ENCODE results near the gene ACTN4. TPM values are rescaled to one million over a fixed set of nuclear protein-coding genes. Genes with fewer than 3 reads are reported as not detected.

ACTN4 gene
- total and polyA plus RNA-seq, 10 of the 15 experiments (the other 5 are each of a cell fraction or from before 2014, with no cell fraction given): 2.4 to 293 (median 72.5) TPM

- intact Hi-C loops (cut with micrococcal nuclease; ENCODE audit: unreplicated experiment): no loop called here
- Histone ChIP-seq H3K9ac (ENCODE audit: control insufficient read depth, insufficient read depth, low read length) (no peak overlapping the region), H3K79me2 (ENCODE audit: control insufficient read depth, insufficient read depth, low read length) (peaks cover 80% of the 10 kb centered on the region), H3K4me3 (no peak overlapping the region), H3K4me1 (ENCODE audit: control insufficient read depth, insufficient read depth, low read length) (peaks cover 36% of the 10 kb centered on the region), H3K27ac (ENCODE audit: control insufficient read depth, insufficient read depth) (no peak overlapping the region), H4K20me1 (ENCODE audit: control insufficient read depth, insufficient read depth) (no peaks in the 10 kb centered on the region; the same call in 1 of the 2 replicates), H3K27me3 (replicated peaks in 1 of 2; ENCODE audit: control insufficient read depth in 2 of 2, insufficient read depth in 2 of 2, low read length in 1 of 2) (no peaks in the 10 kb centered on the region), H3K36me3 (ENCODE audit: control insufficient read depth in 2 of 2, insufficient read depth in 2 of 2, low read length in 1 of 2) (peaks cover 5 to 10% of the 10 kb centered on the region in 2 experiments; a peak in 2 of 4 replicates), H3K4me2 (ENCODE audit: control insufficient read depth, insufficient read depth) (no peak overlapping the region), H2AFZ (ENCODE audit: control insufficient read depth, low read depth, low read length) (no peak overlapping the region), H3K9me3 (replicated peaks; ENCODE audit: control insufficient read depth, insufficient read depth, low read length) (no peaks in the 10 kb centered on the region)
- no TSS peak for BruUV-seq (replicated peaks)
- ChIA-PET RAD21 (ENCODE audit: unreplicated experiment) (interaction anchor here (1.1 kb wide), 1 partner anchor 14 kb away, joined by 5 read pairs; the partner anchor contains the start of gene ACTN4), SMC1A (ENCODE audit: uncharacterized antibody, unreplicated experiment) (interaction anchor here (1.0 to 1.5 kb wide), 5 partner anchors 13 to 24 kb away, joined by 3 to 5 read pairs (median 4); partner anchors contain the start of gene ACTN4), CTCF (interaction anchor here (1.0 to 1.9 kb wide), 2 partner anchors 25 to 27 kb away, joined by 4 read pairs; no protein-coding TSS in a partner anchor), POLR2A (interaction anchor here (0.5 to 0.6 kb wide), 2 partner anchors 19 to 238 kb away, joined by 4 read pairs; no protein-coding TSS in a partner anchor)
- ATAC-seq: no peak
- in situ Hi-C loops (cut with MboI): no loop called here
- no peak for DNase-seq (ENCODE audit: low read depth, low spot score)
- TF ChIP-seq BCLAF1 (IDR thresholded peaks at IDR 0.05) (no peak), SREBF2 (IDR thresholded peaks at IDR 0.05; ENCODE audit: low read length) (no peak), TAF1 (IDR thresholded peaks at IDR 0.05; ENCODE audit: borderline replicate concordance, low read depth, low read length) (no peak), ELK1 (IDR thresholded peaks at IDR 0.05; ENCODE audit: low read depth, low read length) (no peak), SMC3 (IDR thresholded peaks at IDR 0.05; ENCODE audit: borderline replicate concordance, low read length) (no peak), HDAC2 (IDR thresholded peaks at IDR 0.05) (no peak), BRCA1 (IDR thresholded peaks at IDR 0.05; ENCODE audit: low read depth, low read length) (no peak), EP300 (IDR thresholded peaks at IDR 0.05; ENCODE audit: borderline replicate concordance in 1 of 2, control insufficient read depth in 1 of 2, low read depth in 2 of 2, low read length in 2 of 2) (no peak)
- FAIRE-seq: no peak
- WGBS (ENCODE audit: insufficient coverage, insufficient replicate concordance, low lambda C conversion rate, missing lambda C conversion rate): 0% methylated on average over 1 of the region's 1 CpG
Measured at GRCh38 chr19:38661996-38662395, 14.5 kb downstream of the ACTN4 start.

Measured in GM12878 (cell line).